HepG2 (cell line): ENCODE measurements around the gene CATSPERD.

Experiments
- ETV6 ChIP-seq: sonication (generic); formaldehyde crosslinking; conservative IDR thresholded peaks from 2 replicates; pipeline ENCODE4 v1.4.0; 2020; ENCODE audit warnings: missing genetic modification reagents
- EZH2 ChIP-seq: conservative IDR thresholded peaks from 2 replicates; pipeline ENCODE4 v1.6.1; 2012; ENCODE audit warnings: mild to moderate bottlenecking, low read depth, low read length, moderate library complexity
- HOXA5 ChIP-seq: sonication (generic); formaldehyde crosslinking; IDR thresholded peaks from 2 replicates; pipeline ENCODE4 v1.4.0; 2020; ENCODE audit warnings: missing genetic modification reagents
- MEIS1 ChIP-seq: sonication (generic); formaldehyde crosslinking; IDR thresholded peaks from 2 replicates; pipeline ENCODE4 v1.9.0; 2021; ENCODE audit warnings: mild to moderate bottlenecking, missing genetic modification reagents, moderate library complexity, borderline replicate concordance
- NFE2L2 ChIP-seq: fragments of 150-350 bp; IDR thresholded peaks from 2 replicates; pipeline ENCODE4 v1.6.1; 2014; ENCODE audit warnings: low read length
- RAD21 ChIP-seq: fragments of 450-650 bp; formaldehyde crosslinking; IDR thresholded peaks from 2 replicates; pipeline ENCODE4 v1.5.0; 2020; ENCODE audit warnings: mild to moderate bottlenecking
- RAD51 ChIP-seq: fragments of 450-650 bp; IDR thresholded peaks from 2 replicates; pipeline ENCODE4 v1.6.1; 2016; ENCODE audit warnings: borderline replicate concordance
- STAG1 ChIP-seq: sonication (generic); formaldehyde crosslinking; IDR thresholded peaks from 2 replicates; pipeline ENCODE4 v1.4.0; 2020; ENCODE audit warnings: missing genetic modification reagents
- TEAD3 ChIP-seq: optimal IDR thresholded peaks from 2 replicates; pipeline ENCODE3; 2016; ENCODE audit warnings: borderline replicate concordance
- ZNF34 ChIP-seq: sonication (generic); formaldehyde crosslinking; IDR thresholded peaks from 2 replicates; pipeline ENCODE4 v1.4.0; 2020; ENCODE audit warnings: mild to moderate bottlenecking, missing genetic modification reagents, borderline replicate concordance

- TF ChIP-seq TEAD3 (CRISPR knock-in tag) (no peak), ZNF34 (CRISPR knock-in tag) (no peak), EZH2 (no peak), MEIS1 (CRISPR knock-in tag) (no peak), HOXA5 (CRISPR knock-in tag) (no peak), STAG1 (no peak), ETV6 (CRISPR knock-in tag) (no peak), RAD51 (no peak), RAD21 (CRISPR knock-in tag) (no peak), NFE2L2 (no peak)
Observed at GRCh38 chr19:5809469-5809868, 89.0 kb downstream of the CATSPERD start.
